HCT116 (cell line): ENCODE results near the gene MED6. TPM values are rescaled to one million over a fixed set of nuclear protein-coding genes. Genes with fewer than 3 reads are reported as not detected.

Source experiments
- ATAC-seq: fragments of 200-7000 bp; cut with Tn5 transposase; 2 replicates; pipeline ENCODE4 v1.9.1; 2020; ENCODE audit warnings: mild to moderate bottlenecking, moderate library complexity
- BruUV-seq: library from RNA; stranded (reverse); fragments of 400-500 nt; replicated peaks from 2 replicates; lab custom pipeline; 2021; lab: Mats Ljungman, UMichigan
- CTCF ChIA-PET: fragments of 300-600 bp; sonication (Branson Sonifier 250); formaldehyde crosslinking; loops from one replicate; lab custom pipeline; 2021; ENCODE audit warnings: antibody characterized with exemption; lab: Charles Lee
- POLR2A ChIA-PET: fragments of 300-600, 350-600 bp; sonication (Branson Sonifier 250); formaldehyde crosslinking; loops from one replicate; lab custom pipeline; 2021; ENCODE audit warnings: antibody characterized with exemption; lab: Charles Lee
- RAD21 ChIA-PET, 2 experiments: fragments of 300-600 bp; sonication (Branson Sonifier 250); formaldehyde crosslinking; loops; one replicate each; lab custom pipeline; 2023; ENCODE audit warnings: low total read pairs in 2 of 2; ENCODE audit not compliant: uncharacterized antibody in 2 of 2, unreplicated experiment in 2 of 2, low non-redundant PET in 1 of 2; lab: Charles Lee
- DNase-seq: peaks from one replicate; pipeline ENCODE4 v3.0.0-alpha.2; 2010; ENCODE audit warnings: low read depth, low spot score
- H2AFZ ChIP-seq: fragments of 200-600 bp; shearing (Covaris generic), sonication (generic); 2 replicates; pipeline ENCODE4 v1.6.1; 2017; ENCODE audit warnings: low read depth, mixed run types, mixed read lengths, antibody characterized with exemption, low read length; ENCODE audit not compliant: poor library complexity, severe bottlenecking
- H3K27ac ChIP-seq: 2 replicates; pipeline ENCODE4 v1.5.1; 2012; ENCODE audit warnings: low read depth, low read length
- H3K27me3 ChIP-seq: fragments of 200-600 bp; sonication (generic); 2 replicates; pipeline ENCODE4 v1.6.1; 2016; ENCODE audit warnings: mixed run types, low read length, mixed read lengths; ENCODE audit not compliant: insufficient read depth
- H3K36me3 ChIP-seq, 2 experiments: fragments of 200-500 bp in 1 of 2; fragments of 200-600 bp in 1 of 2; sonication (Bioruptor generic) in 1 of 2; sonication (generic) in 1 of 2; 2 replicates each; pipeline versions ENCODE4 v1.5.1 to v1.6.1; 2014 to 2016; ENCODE audit warnings: low read length in 2 of 2, inconsistent platforms in 1 of 2, mixed read lengths in 1 of 2, mixed run types in 1 of 2; ENCODE audit not compliant: insufficient read depth in 2 of 2, control insufficient read depth in 1 of 2
- H3K4me1 ChIP-seq, 2 experiments: fragments of 200-600 bp in 1 of 2; sonication (generic) in 1 of 2; 2 replicates each; pipeline versions ENCODE4 v1.5.1 to v1.6.1; 2012 to 2017; ENCODE audit warnings: low read length in 2 of 2, inconsistent platforms in 1 of 2, mild to moderate bottlenecking in 1 of 2, mixed read lengths in 1 of 2, mixed run types in 1 of 2, moderate library complexity in 1 of 2; ENCODE audit not compliant: insufficient read depth in 2 of 2, control insufficient read depth in 1 of 2
- H3K4me2 ChIP-seq: fragments of 200-600 bp; sonication (generic); 2 replicates; pipeline ENCODE4 v1.6.1; 2017; ENCODE audit warnings: mixed run types, low read length, mixed read lengths
- H3K4me3 ChIP-seq, 2 experiments: fragments of 200-600 bp in 1 of 2; sonication (generic) in 1 of 2; replicated peaks in 1 of 2; 2 replicates each; pipeline ENCODE4 v1.5.1; 2011 to 2016; ENCODE audit warnings: low read length in 2 of 2, control low read depth in 1 of 2, low read depth in 1 of 2, mild to moderate bottlenecking in 1 of 2, mixed read lengths in 1 of 2, mixed run types in 1 of 2
- H3K79me2 ChIP-seq: fragments of 200-600 bp; sonication (generic); 2 replicates; pipeline ENCODE4 v1.6.1; 2017; ENCODE audit warnings: mild to moderate bottlenecking, mixed run types, low read length, moderate library complexity, mixed read lengths; ENCODE audit not compliant: insufficient read depth
- H3K9ac ChIP-seq: fragments of 200-600 bp; sonication (generic); 2 replicates; pipeline ENCODE4 v1.6.1; 2016; ENCODE audit warnings: low read length, mixed read lengths
- H3K9me2 ChIP-seq: fragments of 200-600 bp; sonication (generic), shearing (Covaris generic); 2 replicates; pipeline ENCODE4 v1.6.1; 2017; ENCODE audit warnings: mixed run types, mild to moderate bottlenecking, moderate library complexity; ENCODE audit not compliant: insufficient read depth
- H3K9me3 ChIP-seq, 2 experiments: fragments of 200-500 bp in 1 of 2; fragments of 200-600 bp in 1 of 2; sonication (Bioruptor generic) in 1 of 2; sonication (generic) in 1 of 2; 2 replicates each; pipeline ENCODE4 v1.6.1; 2014 to 2017; ENCODE audit warnings: low read length in 2 of 2, mixed read lengths in 2 of 2, inconsistent platforms in 1 of 2, low read depth in 1 of 2, mild to moderate bottlenecking in 1 of 2, mixed run types in 1 of 2, moderate library complexity in 1 of 2; ENCODE audit not compliant: control insufficient read depth in 1 of 2, insufficient read depth in 1 of 2
- H4K20me1 ChIP-seq: fragments of 200-600 bp; sonication (generic), shearing (Covaris generic); 2 replicates; pipeline ENCODE4 v1.6.1; 2017; ENCODE audit warnings: mixed run types, mild to moderate bottlenecking, moderate library complexity; ENCODE audit not compliant: insufficient read depth
- ELF1 ChIP-seq: IDR thresholded peaks from 2 replicates; pipeline ENCODE4 v1.6.1; 2012; ENCODE audit warnings: low read depth, borderline replicate concordance
- EZH2phosphoT487 ChIP-seq: fragments of 200-600 bp; IDR thresholded peaks from 2 replicates; pipeline ENCODE4 v1.6.1; 2018; ENCODE audit warnings: antibody characterized with exemption, borderline replicate concordance
- RAD21 ChIP-seq: IDR thresholded peaks from 2 replicates; pipeline ENCODE4 v1.6.1; 2012; ENCODE audit warnings: low read depth, mild to moderate bottlenecking
- intact Hi-C: fragments of 100-400 bp; cut with micrococcal nuclease; formaldehyde crosslinking; loops from 2 replicates; pipeline ENCODE4 v1.10.0; 2022
- total RNA-seq: library from RNA; stranded (reverse); gene quantifications from one replicate; pipeline ENCODE4 v1.2.1, GENCODE V29; 2021; ENCODE audit not compliant: unreplicated experiment
- TF ChIP-seq, protein P1 (sequence below), 3 experiments: fragments of 200-600 bp in 1 of 3; sonication (generic) in 1 of 3; IDR thresholded peaks in 2 of 3; conservative IDR thresholded peaks in 1 of 3; 2 replicates each; pipeline ENCODE4 v1.5.1; 2012 to 2017; ENCODE audit warnings: low read depth in 2 of 3, low read length in 2 of 3, antibody characterized with exemption in 1 of 3, borderline replicate concordance in 1 of 3, control low read depth in 1 of 3, mild to moderate bottlenecking in 1 of 3, mixed read lengths in 1 of 3, mixed run types in 1 of 3, moderate library complexity in 1 of 3; ENCODE audit not compliant: insufficient read depth in 1 of 3
- TF ChIP-seq, protein P2 (sequence below): IDR thresholded peaks from 2 replicates; pipeline ENCODE4 v1.6.1; 2012

MED6 gene
- total RNA-seq, 1 experiment from 2014 or later = 39.6 TPM

DNA sequence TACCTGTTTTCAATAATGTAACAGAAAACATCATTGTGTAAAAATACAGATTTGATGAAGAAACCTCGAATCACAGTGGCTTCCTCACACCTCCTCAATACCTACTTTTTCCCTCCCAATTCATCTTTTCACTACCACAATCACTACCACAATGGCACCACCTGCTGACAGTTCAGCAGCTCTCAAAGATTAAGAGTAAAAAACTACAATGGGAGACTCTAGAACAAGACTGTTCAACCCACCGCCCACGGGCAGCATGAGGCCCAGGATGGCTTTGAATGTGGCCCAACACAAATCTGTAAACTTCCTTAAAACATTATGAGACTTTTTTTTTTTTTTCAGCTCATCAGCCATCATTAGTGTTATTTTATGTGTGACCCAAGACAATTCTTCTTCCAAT is 15.2 kb downstream of the MED6 start:
- CTCF ChIA-PET = interaction anchor here (1.8 kb wide), 1 partner anchor 498 kb away, joined by 6 read pairs; no protein-coding TSS in a partner anchor
- H3K4me3 ChIP-seq = no peak overlapping the region
- no peaks in the 10 kb centered on the region for H3K9me3 ChIP-seq
- POLR2A ChIA-PET = no interaction called here
- TF ChIP-seq RAD21 (peak; percentile 27; the same call in 1 of the 2 replicates), ELF1 (no peak)
- TF ChIP-seq, protein P1, sequence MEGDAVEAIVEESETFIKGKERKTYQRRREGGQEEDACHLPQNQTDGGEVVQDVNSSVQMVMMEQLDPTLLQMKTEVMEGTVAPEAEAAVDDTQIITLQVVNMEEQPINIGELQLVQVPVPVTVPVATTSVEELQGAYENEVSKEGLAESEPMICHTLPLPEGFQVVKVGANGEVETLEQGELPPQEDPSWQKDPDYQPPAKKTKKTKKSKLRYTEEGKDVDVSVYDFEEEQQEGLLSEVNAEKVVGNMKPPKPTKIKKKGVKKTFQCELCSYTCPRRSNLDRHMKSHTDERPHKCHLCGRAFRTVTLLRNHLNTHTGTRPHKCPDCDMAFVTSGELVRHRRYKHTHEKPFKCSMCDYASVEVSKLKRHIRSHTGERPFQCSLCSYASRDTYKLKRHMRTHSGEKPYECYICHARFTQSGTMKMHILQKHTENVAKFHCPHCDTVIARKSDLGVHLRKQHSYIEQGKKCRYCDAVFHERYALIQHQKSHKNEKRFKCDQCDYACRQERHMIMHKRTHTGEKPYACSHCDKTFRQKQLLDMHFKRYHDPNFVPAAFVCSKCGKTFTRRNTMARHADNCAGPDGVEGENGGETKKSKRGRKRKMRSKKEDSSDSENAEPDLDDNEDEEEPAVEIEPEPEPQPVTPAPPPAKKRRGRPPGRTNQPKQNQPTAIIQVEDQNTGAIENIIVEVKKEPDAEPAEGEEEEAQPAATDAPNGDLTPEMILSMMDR (IDR thresholded peaks at IDR 0.05 in 2 of 3, conservative IDR thresholded peaks at IDR 0.05 in 1 of 3; ENCODE audit: borderline replicate concordance in 1 of 3, insufficient read depth in 1 of 3, low read depth in 2 of 3, low read length in 2 of 3) = peak in 2 of 3 experiments; percentile 12 to 21; a peak in 2 of 6 replicates
- TF ChIP-seq, protein P2, sequence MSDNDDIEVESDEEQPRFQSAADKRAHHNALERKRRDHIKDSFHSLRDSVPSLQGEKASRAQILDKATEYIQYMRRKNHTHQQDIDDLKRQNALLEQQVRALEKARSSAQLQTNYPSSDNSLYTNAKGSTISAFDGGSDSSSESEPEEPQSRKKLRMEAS = peak; percentile 34; the same call in 1 of the 2 replicates
- ATAC-seq = peak; percentile 61
- peaks cover 32 to 33% of the 10 kb centered on the region in 2 experiments for H3K36me3 ChIP-seq
- no peak for DNase-seq
- no peaks in the 10 kb centered on the region for H3K4me1 ChIP-seq
- no TSS peak for BruUV-seq
- H3K27ac ChIP-seq = no peak overlapping the region
- peaks cover 12% of the 10 kb centered on the region for H3K79me2 ChIP-seq
- intact Hi-C loops = no loop called here
- RAD21 ChIA-PET = interaction anchor here in 1 of 2 experiments (0.8 kb wide), 1 partner anchor 34 kb away, joined by 3 read pairs; no protein-coding TSS in a partner anchor
- no peak overlapping the region for H3K4me2 ChIP-seq
- H3K9me2 ChIP-seq = no peaks in the 10 kb centered on the region
- H3K9ac ChIP-seq = no peak overlapping the region
- no peaks in the 10 kb centered on the region for H3K27me3 ChIP-seq
- H2AFZ ChIP-seq = no peak overlapping the region
- 0 out of 2 replicates have a peak, but pooled peaks cover 3% of the 10 kb centered on the region for H4K20me1 ChIP-seq

DNA sequence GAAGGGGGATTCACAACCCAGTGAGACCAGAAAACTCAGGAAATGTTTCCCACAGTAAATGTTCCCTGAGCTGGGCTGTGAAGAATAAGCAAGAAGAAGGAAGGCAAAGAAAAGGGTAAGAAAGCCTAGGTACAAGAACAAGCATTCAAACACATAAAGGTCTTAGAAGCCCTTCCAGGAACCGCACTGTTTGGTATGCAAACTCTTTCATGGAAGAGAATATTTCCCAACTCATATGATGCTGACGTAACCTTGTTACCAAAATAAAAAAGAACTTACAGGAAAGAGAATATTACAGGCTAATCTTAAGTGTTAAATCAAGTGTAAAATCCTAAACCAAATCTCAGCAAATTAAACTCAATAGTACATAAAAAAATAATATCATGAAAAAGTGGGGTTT is 23.6 kb downstream of the MED6 start:
- H3K4me2 ChIP-seq = no peak overlapping the region
- no peak for TF ChIP-seq EZH2phosphoT487
- TF ChIP-seq, all 23 proteins: peak for 0
- ATAC-seq (no peak), DNase-seq (no peak)
- BruUV-seq = no TSS peak
- ChIA-PET POLR2A (no interaction called here), CTCF (no interaction called here), RAD21 (no interaction called here)
- no peaks in the 10 kb centered on the region for H3K9me3 ChIP-seq
- H2AFZ ChIP-seq = no peak overlapping the region
- intact Hi-C loops = no loop called here
- H3K27ac ChIP-seq = no peak overlapping the region
- H3K4me1 ChIP-seq = no peaks in the 10 kb centered on the region
- no peaks in the 10 kb centered on the region for H3K27me3 ChIP-seq
- H3K79me2 ChIP-seq = no peaks in the 10 kb centered on the region
- H3K4me3 ChIP-seq = no peak overlapping the region
- H3K36me3 ChIP-seq = peaks cover 0 to 4% of the 10 kb centered on the region in 2 experiments; a peak in 2 of 4 replicates
- no peaks in the 10 kb centered on the region for H3K9me2 ChIP-seq
- H4K20me1 ChIP-seq = no peaks in the 10 kb centered on the region
- no peak overlapping the region for H3K9ac ChIP-seq
